Panc1 (cell line): ENCODE results near the gene OARD1. TPM values are rescaled to one million over a fixed set of nuclear protein-coding genes. Genes with fewer than 3 reads are reported as not detected.

ENCODE experiments used
- ATAC-seq: fragments of 200-7000 bp; cut with Tn5 transposase; 2 replicates; pipeline ENCODE4 v1.9.1; 2020; ENCODE audit warnings: mild to moderate bottlenecking, moderate library complexity
- BruUV-seq: library from RNA; stranded (reverse); fragments of 400-500 nt; replicated peaks from 2 replicates; lab custom pipeline; 2021; lab: Mats Ljungman, UMichigan
- CTCF ChIA-PET: fragments of 300-600 bp; sonication (Branson Sonifier 250); formaldehyde crosslinking; loops from one replicate; lab custom pipeline; 2022; ENCODE audit warnings: antibody characterized with exemption; lab: Charles Lee
- POLR2A ChIA-PET: fragments of 300-600 bp; sonication (Branson Sonifier 250); formaldehyde crosslinking; loops from one replicate; lab custom pipeline; 2022; ENCODE audit warnings: antibody characterized with exemption; lab: Charles Lee
- DNase-seq: peaks from one replicate; pipeline ENCODE4 v3.0.0-alpha.2; 2010; ENCODE audit warnings: low read depth, low spot score
- H3K27ac ChIP-seq: 2 replicates; pipeline ENCODE4 v1.5.1; 2011; ENCODE audit warnings: mild to moderate bottlenecking, low read length, inconsistent platforms
- H3K27me3 ChIP-seq: fragments of 200-500 bp; sonication (Bioruptor generic); 2 replicates; pipeline ENCODE4 v1.6.0; 2014; ENCODE audit warnings: low read length, inconsistent platforms; ENCODE audit not compliant: control insufficient read depth, insufficient read depth
- H3K36me3 ChIP-seq: fragments of 200-500 bp; sonication (Bioruptor generic); 2 replicates; pipeline ENCODE4 v1.5.1; 2014; ENCODE audit warnings: inconsistent platforms, mild to moderate bottlenecking, low read length, moderate library complexity; ENCODE audit not compliant: control insufficient read depth, insufficient read depth
- H3K4me1 ChIP-seq: 2 replicates; pipeline ENCODE4 v1.5.1; 2011; ENCODE audit warnings: inconsistent platforms, mild to moderate bottlenecking, low read length, moderate library complexity; ENCODE audit not compliant: control insufficient read depth, insufficient read depth
- H3K4me3 ChIP-seq, 2 experiments: 2 replicates each; pipeline ENCODE4 v1.5.1; 2011 to 2012; ENCODE audit warnings: low read depth in 2 of 2, low read length in 2 of 2, mild to moderate bottlenecking in 2 of 2, inconsistent platforms in 1 of 2, moderate library complexity in 1 of 2
- H3K9me3 ChIP-seq: fragments of 200-500 bp; sonication (Bioruptor generic); 2 replicates; pipeline ENCODE4 v1.5.1; 2014; ENCODE audit warnings: low read depth, mild to moderate bottlenecking, inconsistent platforms, low read length, moderate library complexity; ENCODE audit not compliant: control insufficient read depth, insufficient read depth
- CTCF ChIP-seq: fragments of 450-650 bp; IDR thresholded peaks from 2 replicates; pipeline ENCODE4 v1.5.1; 2017; ENCODE audit warnings: mild to moderate bottlenecking
- POLR2AphosphoS5 ChIP-seq: IDR thresholded peaks from 2 replicates; pipeline ENCODE4 v1.6.1; 2012; ENCODE audit warnings: mild to moderate bottlenecking, low read depth, low read length, moderate library complexity
- REST ChIP-seq, 2 experiments: IDR thresholded peaks; 2 replicates each; pipeline ENCODE4 v1.6.1; 2011 to 2012; ENCODE audit warnings: low read depth in 2 of 2, control low read depth in 1 of 2, low read length in 1 of 2, mild to moderate bottlenecking in 1 of 2, moderate library complexity in 1 of 2; ENCODE audit not compliant: insufficient read depth in 1 of 2
- SIN3A ChIP-seq: IDR thresholded peaks from 2 replicates; pipeline ENCODE4 v1.6.1; 2012; ENCODE audit warnings: low read depth, mild to moderate bottlenecking, low read length, moderate library complexity, borderline replicate concordance; ENCODE audit not compliant: insufficient read depth
- TCF7L2 ChIP-seq: IDR thresholded peaks from 2 replicates; pipeline ENCODE4 v1.6.1; 2011; ENCODE audit warnings: mild to moderate bottlenecking, low read depth, low read length, inconsistent platforms
- in situ Hi-C: cut with HindIII; loops from 2 replicates; pipeline ENCODE4 v1.10.0; 2016; ENCODE audit warnings: low sequenced_read_pairs, low pct_unique_long_range_greater_than_20kb
- intact Hi-C: fragments of 100-400 bp; cut with micrococcal nuclease; formaldehyde crosslinking; loops from one replicate; pipeline ENCODE4 v1.10.0; 2022; ENCODE audit not compliant: unreplicated experiment
- total RNA-seq: library from RNA; stranded (reverse); gene quantifications from one replicate; pipeline ENCODE4 v1.2.1, GENCODE V29; 2021; ENCODE audit not compliant: unreplicated experiment

The OARD1 gene
- total RNA-seq, 1 experiment from 2014 or later, result 18.2 TPM

- CTCF ChIA-PET, result interaction anchor here (0.6 kb wide), 1 partner anchor 65 kb away, joined by 15 read pairs; no protein-coding TSS in a partner anchor
- DNase-seq (no peak), ATAC-seq (no peak)
- in situ Hi-C loops, result no loop called here
- H3K9me3 ChIP-seq, result no peaks in the 10 kb centered on the region
- no peak overlapping the region for H3K27ac ChIP-seq
- TF ChIP-seq SIN3A (no peak), REST (IDR thresholded peaks at IDR 0.05; ENCODE audit: insufficient read depth in 1 of 2, low read depth in 2 of 2, low read length in 1 of 2) (no peak), POLR2AphosphoS5 (no peak), TCF7L2 (no peak), CTCF (no peak)
- POLR2A ChIA-PET, result no interaction called here
- H3K27me3 ChIP-seq, result no peaks in the 10 kb centered on the region
- H3K4me1 ChIP-seq, result 0 out of 2 replicates have a peak, but pooled peaks cover 8% of the 10 kb centered on the region
- peaks cover 7% of the 10 kb centered on the region; the same call in 1 of the 2 replicates for H3K36me3 ChIP-seq
- H3K4me3 ChIP-seq, result no peak overlapping the region
- BruUV-seq, result no TSS peak
- intact Hi-C loops, result no loop called here
Observed at GRCh38 chr6:41064841-41065240, 7.3 kb downstream of the OARD1 start.

- TF ChIP-seq SIN3A (no peak), REST (IDR thresholded peaks at IDR 0.05; ENCODE audit: insufficient read depth in 1 of 2, low read depth in 2 of 2, low read length in 1 of 2) (no peak), CTCF (no peak), POLR2AphosphoS5 (no peak), TCF7L2 (no peak)
- CTCF ChIA-PET, result no interaction called here
- intact Hi-C loops, result no loop called here
- in situ Hi-C loops, result no loop called here
- H3K27ac ChIP-seq, result no peak overlapping the region
- 0 out of 2 replicates have a peak, but pooled peaks cover 8% of the 10 kb centered on the region for H3K4me1 ChIP-seq
- DNase-seq, result no peak
- peaks cover 7% of the 10 kb centered on the region; the same call in 1 of the 2 replicates for H3K36me3 ChIP-seq
- POLR2A ChIA-PET, result interaction anchor here (1.0 kb wide), 1 partner anchor 11 kb away, joined by 10 read pairs; no protein-coding TSS in a partner anchor
- no peak for ATAC-seq
- no peaks in the 10 kb centered on the region for H3K9me3 ChIP-seq
- H3K27me3 ChIP-seq, result no peaks in the 10 kb centered on the region
- no TSS peak for BruUV-seq
- H3K4me3 ChIP-seq, result no peak overlapping the region
Observed at GRCh38 chr6:41063884-41064285, 8.3 kb downstream of the OARD1 start.
